Suprapubic skin (tissue), 4 donors: ENCODE data around the gene ZNF823.

Source experiments
- CTCF ChIP-seq, 2 donors: fragments of 200-600 bp in 1 of 2; fragments of 450-650 bp in 1 of 2; sonication (generic) in 1 of 2; IDR thresholded peaks; one replicate each; pipeline ENCODE4 v1.5.1; 2016 to 2019; ENCODE audit warnings: antibody characterized with exemption in 2 of 2, mild to moderate bottlenecking in 1 of 2, moderate library complexity in 1 of 2
- EP300 ChIP-seq: sonication (generic); formaldehyde crosslinking; IDR thresholded peaks from one replicate; pipeline ENCODE4 v1.6.1; 2017; ENCODE audit warnings: antibody characterized with exemption
- POLR2A ChIP-seq, 2 donors: fragments of 450-650 bp; IDR thresholded peaks; one replicate each; pipeline ENCODE4 v1.6.1; 2017; ENCODE audit warnings: antibody characterized with exemption in 2 of 2, mild to moderate bottlenecking in 2 of 2, moderate library complexity in 2 of 2
- POLR2AphosphoS5 ChIP-seq, 3 donors: sonication (generic); formaldehyde crosslinking; IDR thresholded peaks; one replicate each; pipeline ENCODE4 v1.6.1; 2017; ENCODE audit warnings: antibody characterized with exemption in 3 of 3

DNA sequence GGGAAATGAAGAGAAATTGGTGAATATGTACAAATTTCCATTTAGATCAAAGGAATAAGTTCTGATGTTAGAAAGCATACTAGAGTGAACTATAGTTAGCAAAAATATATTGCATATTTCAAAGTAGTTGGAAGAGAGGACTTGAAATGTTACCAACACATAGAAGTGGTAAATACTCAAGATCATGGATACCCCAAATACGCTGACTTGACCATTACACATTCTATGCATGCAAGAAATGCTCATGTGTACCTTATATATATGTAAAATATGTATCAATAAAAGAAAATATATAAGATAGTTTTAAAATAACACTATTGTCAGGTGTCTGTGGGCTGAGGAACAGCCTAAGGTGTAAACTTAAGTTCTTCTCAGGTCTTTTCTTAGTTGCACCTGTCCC is 45.0 kb upstream of the ZNF823 start:
- no peak for TF ChIP-seq CTCF (IDR thresholded peaks at IDR 0.05)
- TF ChIP-seq POLR2A (IDR thresholded peaks at IDR 0.05) = no peak
- TF ChIP-seq POLR2AphosphoS5 (IDR thresholded peaks at IDR 0.05) = no peak
- TF ChIP-seq EP300 = no peak
